Activated B cell treated with CpG ODN at 0.5 μM for 24 hours (primary cell): ENCODE measurements around the gene CX3CR1. TPM values are rescaled to one million over a fixed set of nuclear protein-coding genes. Genes with fewer than 3 reads are reported as not detected.

Source experiments
- ATAC-seq: fragments of 200-7000 bp; cut with Tn5 transposase; one replicate; pipeline ENCODE4 v1.10.0; 2021; ENCODE audit warnings: low read depth, mild to moderate bottlenecking, moderate library complexity
- CTCF ChIA-PET: fragments of 350-600 bp; sonication (Branson Sonifier 250); formaldehyde crosslinking; loops from one replicate; lab custom pipeline; 2021; ENCODE audit warnings: antibody characterized with exemption; lab: Charles Lee
- POLR2A ChIA-PET: fragments of 350-600 bp; sonication (Branson Sonifier 250); formaldehyde crosslinking; loops from one replicate; lab custom pipeline; 2021; ENCODE audit warnings: antibody characterized with exemption; lab: Charles Lee
- DNase-seq: peaks from one replicate; pipeline ENCODE4 v3.0.0; 2022
- H3K27ac Mint-ChIP-seq: one replicate; pipeline ENCODE4 v1.8.0; 2020; ENCODE audit warnings: mixed read lengths
- H3K27me3 Mint-ChIP-seq: one replicate; pipeline ENCODE4 v1.8.0; 2021; ENCODE audit warnings: mixed read lengths
- H3K36me3 Mint-ChIP-seq: one replicate; pipeline ENCODE4 v1.8.0; 2021; ENCODE audit warnings: low read depth, mixed read lengths
- H3K4me1 Mint-ChIP-seq: one replicate; pipeline ENCODE4 v1.8.0; 2021; ENCODE audit warnings: mixed read lengths
- H3K4me3 Mint-ChIP-seq: one replicate; pipeline ENCODE4 v1.8.0; 2020; ENCODE audit warnings: mild to moderate bottlenecking, mixed read lengths
- H3K9me3 Mint-ChIP-seq: one replicate; pipeline ENCODE4 v1.8.0; 2020; ENCODE audit warnings: mixed read lengths
- intact Hi-C: fragments of 100-400 bp; cut with micrococcal nuclease; formaldehyde crosslinking; loops from one replicate; pipeline ENCODE4 v1.15.1; 2024
- total RNA-seq: library from RNA; stranded (reverse); gene quantifications from 2 replicates; pipeline ENCODE4 v1.2.3, GENCODE V29; 2022
- TF ChIP-seq, protein P1 (sequence below): fragments of 200-600 bp; IDR thresholded peaks from one replicate; pipeline ENCODE4 v1.8.0; 2022; ENCODE audit warnings: antibody characterized with exemption, mild to moderate bottlenecking

The CX3CR1 gene
- total RNA-seq, 1 donor from 2014 or later, result 0.38 TPM

DNA sequence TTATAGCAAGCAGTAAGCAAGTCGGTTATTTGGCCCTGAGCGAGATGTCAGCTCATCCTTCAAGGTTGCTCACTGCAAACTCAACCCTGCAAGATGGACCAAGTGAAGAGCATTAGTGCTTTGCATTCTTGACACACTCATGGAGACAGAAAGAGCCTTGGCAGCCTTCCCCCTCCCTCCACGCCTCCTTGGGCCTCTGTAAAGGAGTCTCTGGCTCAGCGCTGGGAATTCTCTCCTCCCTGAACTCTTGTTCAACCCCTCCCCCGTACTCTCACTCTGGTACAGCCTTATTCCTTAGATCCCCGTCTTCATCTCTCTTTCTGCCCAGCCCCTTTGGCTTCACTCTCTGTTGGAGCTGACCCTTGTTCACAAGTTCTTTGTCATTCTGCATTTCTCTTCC is 2.2 kb upstream of the CX3CR1 start:
- no peak for ATAC-seq
- CTCF ChIA-PET, result interaction anchor here (1.1 to 1.2 kb wide), 3 partner anchors 9 to 92 kb away, joined by 3 to 4 read pairs (median 3); no protein-coding TSS in a partner anchor

DNA sequence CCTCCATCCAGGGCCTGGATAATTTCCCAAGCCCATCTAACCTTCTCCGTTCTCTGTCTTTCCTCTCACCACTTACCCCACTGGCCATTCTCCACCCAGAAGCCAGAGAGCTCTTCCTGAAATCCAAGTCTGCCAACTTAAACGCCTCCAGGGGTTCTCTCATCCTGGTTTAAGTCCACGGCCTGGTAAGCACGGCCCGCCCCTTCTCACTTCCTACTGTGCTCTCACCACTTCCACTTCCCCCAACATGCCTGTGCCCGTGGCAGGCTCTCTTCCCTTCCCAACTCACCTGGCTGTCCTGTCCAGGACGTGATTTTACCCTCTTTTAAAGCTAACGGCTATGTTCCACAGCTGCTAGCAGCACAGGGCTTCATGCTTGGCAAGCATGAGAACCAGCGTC is 1.7 kb upstream of the CX3CR1 start:
- Mint-ChIP-seq H3K27ac (no peak overlapping the region), H3K36me3 (no peaks in the 10 kb centered on the region), H3K9me3 (no peaks in the 10 kb centered on the region), H3K27me3 (no peaks in the 10 kb centered on the region), H3K4me3 (peak overlapping the region; percentile 44), H3K4me1 (peaks cover 35% of the 10 kb centered on the region)
- ChIA-PET CTCF (interaction anchor here (1.1 to 1.2 kb wide), 2 partner anchors 10 to 92 kb away, joined by 3 to 4 read pairs; no protein-coding TSS in a partner anchor), POLR2A (interaction anchor here (0.6 to 1.0 kb wide), 2 partner anchors 31 to 270 kb away, joined by 3 to 4 read pairs; no protein-coding TSS in a partner anchor)
- TF ChIP-seq, protein P1, sequence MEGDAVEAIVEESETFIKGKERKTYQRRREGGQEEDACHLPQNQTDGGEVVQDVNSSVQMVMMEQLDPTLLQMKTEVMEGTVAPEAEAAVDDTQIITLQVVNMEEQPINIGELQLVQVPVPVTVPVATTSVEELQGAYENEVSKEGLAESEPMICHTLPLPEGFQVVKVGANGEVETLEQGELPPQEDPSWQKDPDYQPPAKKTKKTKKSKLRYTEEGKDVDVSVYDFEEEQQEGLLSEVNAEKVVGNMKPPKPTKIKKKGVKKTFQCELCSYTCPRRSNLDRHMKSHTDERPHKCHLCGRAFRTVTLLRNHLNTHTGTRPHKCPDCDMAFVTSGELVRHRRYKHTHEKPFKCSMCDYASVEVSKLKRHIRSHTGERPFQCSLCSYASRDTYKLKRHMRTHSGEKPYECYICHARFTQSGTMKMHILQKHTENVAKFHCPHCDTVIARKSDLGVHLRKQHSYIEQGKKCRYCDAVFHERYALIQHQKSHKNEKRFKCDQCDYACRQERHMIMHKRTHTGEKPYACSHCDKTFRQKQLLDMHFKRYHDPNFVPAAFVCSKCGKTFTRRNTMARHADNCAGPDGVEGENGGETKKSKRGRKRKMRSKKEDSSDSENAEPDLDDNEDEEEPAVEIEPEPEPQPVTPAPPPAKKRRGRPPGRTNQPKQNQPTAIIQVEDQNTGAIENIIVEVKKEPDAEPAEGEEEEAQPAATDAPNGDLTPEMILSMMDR, result no peak
- DNase-seq, result no peak
- intact Hi-C loops, result no loop called here
- peak; percentile 57 for ATAC-seq

More for the DNA sequence above, 2.2 kb upstream of the CX3CR1 start:
- Mint-ChIP-seq H3K36me3 (no peaks in the 10 kb centered on the region), H3K9me3 (no peaks in the 10 kb centered on the region), H3K4me3 (no peak overlapping the region), H3K4me1 (peaks cover 35% of the 10 kb centered on the region), H3K27ac (no peak overlapping the region), H3K27me3 (no peaks in the 10 kb centered on the region)
- intact Hi-C loops, result no loop called here
- DNase-seq, result no peak
- POLR2A ChIA-PET, result interaction anchor here (0.6 to 1.0 kb wide), 2 partner anchors 31 to 270 kb away, joined by 3 to 4 read pairs; no protein-coding TSS in a partner anchor
- TF ChIP-seq, protein P1, result no peak

DNA sequence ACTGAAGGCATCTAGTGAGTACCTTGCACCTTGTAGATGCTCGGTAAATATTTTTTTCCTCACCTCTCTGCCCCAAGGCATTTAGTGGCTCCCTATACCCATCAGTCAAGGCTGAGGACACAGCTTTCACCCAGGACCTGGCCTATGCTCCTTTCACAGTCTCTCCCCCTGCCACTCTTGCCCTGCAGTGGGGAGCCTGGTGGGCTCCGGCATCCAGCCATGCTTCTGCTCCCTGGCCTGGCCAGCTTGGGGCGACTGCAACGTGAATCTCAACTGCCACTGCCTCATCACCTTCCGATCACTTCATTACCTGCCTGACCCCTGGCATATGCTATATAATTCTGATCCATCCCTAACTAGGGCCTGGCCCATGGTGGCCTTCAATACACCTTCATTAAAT is 735 bp upstream of the CX3CR1 start:
- ATAC-seq (no peak), DNase-seq (no peak)
- intact Hi-C loops, result no loop called here
- Mint-ChIP-seq H3K9me3 (no peaks in the 10 kb centered on the region), H3K27ac (no peak overlapping the region), H3K27me3 (no peaks in the 10 kb centered on the region), H3K36me3 (no peaks in the 10 kb centered on the region), H3K4me3 (no peak overlapping the region), H3K4me1 (peaks cover 35% of the 10 kb centered on the region)
- ChIA-PET CTCF (interaction anchor here (1.0 to 3.1 kb wide), 5 partner anchors 8 to 91 kb away, joined by 3 to 20 read pairs (median 6); no protein-coding TSS in a partner anchor), POLR2A (interaction anchor here (0.9 to 1.1 kb wide), 2 partner anchors 8 to 25 kb away, joined by 3 read pairs; no protein-coding TSS in a partner anchor)
- TF ChIP-seq, protein P1, result no peak

DNA sequence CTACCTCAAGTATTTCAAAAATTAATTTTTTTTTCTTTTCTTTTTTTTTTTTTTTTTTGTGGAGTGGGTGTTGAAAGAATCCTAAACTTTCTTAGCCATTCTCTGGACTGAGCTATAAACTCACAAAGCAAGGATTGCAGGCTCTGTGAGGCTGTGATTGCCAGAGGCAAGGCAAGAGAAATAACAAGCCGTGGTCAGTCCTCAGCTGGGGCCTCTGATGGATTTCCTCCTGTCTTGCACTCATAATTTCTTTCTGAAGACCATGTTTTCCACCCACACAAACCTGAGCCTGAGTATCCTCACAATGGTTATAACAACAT is 1.3 kb downstream of the CX3CR1 start:
- H3K27ac Mint-ChIP-seq, result no peak overlapping the region
- intact Hi-C loops, result no loop called here
- H3K4me3 Mint-ChIP-seq, result no peak overlapping the region
- ChIA-PET CTCF (interaction anchor here (1.1 to 3.1 kb wide), 2 partner anchors 10 to 17 kb away, joined by 3 to 20 read pairs; no protein-coding TSS in a partner anchor), POLR2A (no interaction called here)
- ATAC-seq, result no peak
- TF ChIP-seq, protein P1, result no peak
- H3K27me3 Mint-ChIP-seq, result no peaks in the 10 kb centered on the region
- no peaks in the 10 kb centered on the region for H3K36me3 Mint-ChIP-seq
- H3K9me3 Mint-ChIP-seq, result no peaks in the 10 kb centered on the region
- peaks cover 30% of the 10 kb centered on the region for H3K4me1 Mint-ChIP-seq
- no peak for DNase-seq

DNA sequence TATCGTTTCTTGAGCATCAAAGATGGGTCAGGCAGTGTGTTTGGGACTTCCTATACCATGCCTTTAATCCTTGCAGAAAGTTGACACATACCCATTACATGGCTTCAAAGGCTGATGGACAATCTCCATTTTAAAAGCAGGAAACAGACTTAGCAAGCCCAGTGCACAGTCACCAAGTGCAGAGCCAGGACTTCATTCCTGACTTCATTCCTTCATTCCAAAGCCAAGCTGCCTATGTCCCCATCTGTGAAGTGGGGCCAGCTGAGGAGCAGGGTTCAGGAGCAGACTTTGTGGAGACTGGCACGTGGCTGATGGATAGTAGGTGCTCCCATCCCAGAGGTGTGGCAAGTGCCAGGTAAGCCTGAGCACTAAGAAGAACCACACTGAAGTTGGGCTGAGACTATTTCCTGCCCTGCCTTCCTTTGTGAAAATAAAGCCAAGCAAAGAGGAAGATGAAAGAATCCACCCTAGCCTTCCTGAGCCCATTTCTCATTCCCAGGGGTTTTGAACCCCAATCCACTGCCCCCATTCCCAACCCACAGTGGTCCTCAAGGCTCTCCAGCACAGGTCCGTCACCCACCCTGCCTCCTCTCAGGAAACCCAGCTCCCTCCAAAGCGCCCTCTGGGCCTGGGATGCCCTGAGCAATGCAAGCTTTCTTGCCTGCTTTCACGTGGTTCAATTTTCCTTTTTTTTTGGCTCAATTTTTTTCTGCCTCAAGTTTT is 1.8 kb downstream of the CX3CR1 start:
- ChIA-PET CTCF (interaction anchor here (1.0 to 3.1 kb wide), 3 partner anchors 10 to 17 kb away, joined by 3 to 20 read pairs (median 4); no protein-coding TSS in a partner anchor), POLR2A (interaction anchor here (0.6 kb wide), 1 partner anchor 8 kb away, joined by 3 read pairs; no protein-coding TSS in a partner anchor)
- DNase-seq (no peak), ATAC-seq (no peak)
- Mint-ChIP-seq H3K9me3 (no peaks in the 10 kb centered on the region), H3K27ac (no peak overlapping the region), H3K4me3 (no peak overlapping the region), H3K27me3 (no peaks in the 10 kb centered on the region), H3K36me3 (no peaks in the 10 kb centered on the region), H3K4me1 (peaks cover 30% of the 10 kb centered on the region)
- TF ChIP-seq, protein P1, result no peak
- intact Hi-C loops, result no loop called here
